Measurements from ENCODE around the gene OR7G1. TPM values are rescaled to one million over a fixed set of nuclear protein-coding genes. Genes with fewer than 3 reads are reported as not detected.
A peak's percentile ranks its signal among the peaks of the same experiment; 100 is the strongest.

Gene OR7G1, protein sequence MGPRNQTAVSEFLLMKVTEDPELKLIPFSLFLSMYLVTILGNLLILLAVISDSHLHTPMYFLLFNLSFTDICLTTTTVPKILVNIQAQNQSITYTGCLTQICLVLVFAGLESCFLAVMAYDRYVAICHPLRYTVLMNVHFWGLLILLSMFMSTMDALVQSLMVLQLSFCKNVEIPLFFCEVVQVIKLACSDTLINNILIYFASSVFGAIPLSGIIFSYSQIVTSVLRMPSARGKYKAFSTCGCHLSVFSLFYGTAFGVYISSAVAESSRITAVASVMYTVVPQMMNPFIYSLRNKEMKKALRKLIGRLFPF
- not detected for polyA plus RNA-seq (2013, experiment 1 of 2; ENCODE audit: insufficient read length)
- not detected for polyA plus RNA-seq (2013, experiment 2 of 2; ENCODE audit: insufficient read length)

- no peak for DNase-seq
These were observed at the start of gene OR7G1 for GRCh38 chr19:9115307-9115813. Gene OR7G1 (minus strand): TSS chr19:9115763. CDS start chr19:9115763, 0 bp downstream.

GRCh38 chr19:9165261-9165660, 49.7 kb upstream of the OR7G1 start:
- DNase-seq, result no peak

- no peak for DNase-seq
These were observed 45.9 kb upstream of the OR7G1 start for GRCh38 chr19:9161427-9161826.

GRCh38 chr19:9159891-9160290, 44.3 kb upstream of the OR7G1 start:
- DNase-seq, result no peak

DNA sequence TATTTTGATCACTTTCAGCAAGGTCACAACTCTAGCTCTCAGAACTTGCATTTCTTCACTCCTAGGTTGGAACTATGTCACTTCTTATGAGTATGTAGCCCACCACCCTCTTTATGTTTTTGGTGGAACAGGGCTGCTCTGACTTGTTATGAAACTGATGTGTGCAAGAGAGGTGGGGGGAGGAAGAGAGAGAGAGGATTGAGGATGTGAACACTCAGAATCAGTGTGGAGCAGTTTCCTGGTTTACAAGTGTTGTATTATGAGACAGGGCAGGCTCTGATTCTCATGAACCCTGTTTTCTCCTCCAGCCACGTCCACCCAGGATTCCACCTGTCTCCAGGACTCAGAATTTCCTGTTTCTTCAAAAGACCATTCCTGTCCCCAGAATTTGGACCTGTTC, 40.7 kb upstream of the OR7G1 start:
- no peak for DNase-seq

- DNase-seq, result no peak
These were observed 40.0 kb upstream of the OR7G1 start for GRCh38 chr19:9155591-9155990.

GRCh38 chr19:9151367-9151766, 35.8 kb upstream of the OR7G1 start:
- no peak for DNase-seq

DNA sequence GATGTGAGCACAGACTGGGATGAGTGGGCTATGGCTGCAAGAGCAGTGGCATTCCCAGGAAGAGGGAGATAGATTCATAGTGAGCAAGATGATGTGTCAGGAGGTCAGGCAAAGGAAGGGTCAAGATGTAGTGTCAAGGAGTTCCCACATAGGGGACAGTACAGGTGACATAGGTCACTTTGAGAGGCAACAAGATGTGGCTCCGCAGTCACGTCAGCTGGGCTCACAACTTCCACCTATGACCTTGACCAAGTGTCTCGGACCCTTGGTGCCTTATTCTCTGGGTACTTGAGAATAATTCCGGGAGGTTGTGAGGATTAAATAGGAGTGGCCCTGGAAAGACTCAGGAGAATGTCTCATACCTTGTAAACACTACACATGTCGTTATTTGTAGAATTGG, 35.1 kb upstream of the OR7G1 start:
- no peak for DNase-seq

DNA sequence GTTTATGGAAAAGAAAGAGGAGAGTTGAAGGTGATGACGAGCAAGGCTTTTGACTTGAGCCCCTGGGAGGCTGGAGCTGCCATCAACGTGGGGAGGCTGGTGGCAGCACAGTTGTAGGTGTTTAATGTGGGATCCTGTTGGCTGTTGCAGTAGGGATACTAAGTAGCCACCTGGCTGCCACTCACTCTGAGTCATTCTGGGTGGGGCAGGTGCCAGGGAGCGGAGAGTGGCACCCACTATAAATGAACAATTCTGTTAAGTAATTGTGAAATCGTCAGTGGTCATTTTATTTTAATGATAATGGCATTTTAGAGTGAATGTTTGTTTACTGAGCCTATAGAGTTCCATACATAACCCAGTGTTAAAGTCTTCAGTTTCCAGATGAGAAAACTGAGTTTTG, 34.4 kb upstream of the OR7G1 start:
- no peak for DNase-seq

DNA sequence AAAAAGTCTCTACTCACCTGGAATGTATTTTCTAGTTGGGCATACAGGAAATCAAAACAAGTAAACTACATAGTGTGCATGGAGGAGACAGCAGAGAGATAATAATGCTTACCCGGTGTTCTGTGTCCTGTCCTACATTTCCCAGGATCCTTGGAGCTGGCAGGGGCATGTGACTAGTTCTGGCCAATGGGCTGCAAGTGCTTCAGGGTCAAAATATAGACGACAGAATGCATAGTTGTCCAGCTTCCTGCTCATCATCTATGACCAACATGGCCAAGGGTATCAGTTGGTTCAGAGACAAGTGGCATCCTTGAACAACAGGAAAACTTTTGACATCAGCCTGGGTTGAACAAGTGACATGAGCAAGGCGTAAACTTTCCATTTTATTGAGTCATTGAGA, 33.1 kb upstream of the OR7G1 start:
- no peak for DNase-seq

GRCh38 chr19:9146882-9147281, 31.3 kb upstream of the OR7G1 start:
- no peak for DNase-seq

DNA sequence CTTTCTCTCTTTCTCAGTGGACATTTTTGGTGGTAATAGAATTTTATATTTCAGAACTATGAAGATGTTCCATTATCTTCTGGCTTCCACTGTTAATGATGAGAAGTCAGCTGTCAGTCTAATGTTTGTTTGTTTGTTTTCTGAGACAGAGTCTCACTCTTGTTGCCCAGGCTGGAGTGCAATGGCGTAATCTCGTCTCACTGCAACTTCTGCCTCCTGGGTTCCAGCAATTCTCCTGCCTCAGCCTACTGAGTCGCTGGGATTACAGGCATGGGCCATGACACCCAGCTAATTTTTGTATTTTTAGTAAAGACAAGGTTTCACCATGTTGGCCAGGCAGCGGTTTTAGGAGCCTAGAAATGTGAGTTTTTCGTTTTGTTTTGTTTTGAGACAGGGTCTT, 29.4 kb upstream of the OR7G1 start:
- DNase-seq, result peak; percentile 2

GRCh38 chr19:9140159-9140874, 24.8 kb upstream of the OR7G1 start, which contains the start of gene ZNF317:
Gene ZNF317 (plus strand): TSS chr19:9140397. CDS start chr19:9156017, 15,620 bp downstream.
- peak; percentile 94 for DNase-seq

- no peak for DNase-seq
These were observed 24.1 kb upstream of the OR7G1 start for GRCh38 chr19:9139609-9140158.

DNA sequence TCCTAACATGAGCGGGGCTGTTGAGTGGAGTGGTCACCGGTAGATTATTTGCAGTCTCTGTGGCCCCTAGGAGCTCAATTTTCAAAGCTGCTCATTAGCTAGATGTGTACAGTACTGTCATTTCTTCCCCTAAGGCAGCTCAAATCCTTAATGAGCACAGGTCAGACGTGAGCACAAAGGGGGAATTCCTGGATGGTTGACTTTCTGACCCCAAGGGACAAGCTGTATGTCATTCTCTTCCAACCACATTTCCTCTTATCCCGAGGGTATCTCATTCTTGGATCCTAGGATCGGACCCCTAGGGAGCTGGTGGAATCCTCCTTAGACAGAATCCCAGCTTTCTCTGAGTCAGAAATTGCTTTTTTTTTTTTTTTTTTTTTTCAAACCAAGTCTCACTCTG, 16.9 kb upstream of the OR7G1 start:
- DNase-seq, result no peak

- DNase-seq, result no peak
These were observed 15.4 kb upstream of the OR7G1 start for GRCh38 chr19:9130965-9131364.

DNA sequence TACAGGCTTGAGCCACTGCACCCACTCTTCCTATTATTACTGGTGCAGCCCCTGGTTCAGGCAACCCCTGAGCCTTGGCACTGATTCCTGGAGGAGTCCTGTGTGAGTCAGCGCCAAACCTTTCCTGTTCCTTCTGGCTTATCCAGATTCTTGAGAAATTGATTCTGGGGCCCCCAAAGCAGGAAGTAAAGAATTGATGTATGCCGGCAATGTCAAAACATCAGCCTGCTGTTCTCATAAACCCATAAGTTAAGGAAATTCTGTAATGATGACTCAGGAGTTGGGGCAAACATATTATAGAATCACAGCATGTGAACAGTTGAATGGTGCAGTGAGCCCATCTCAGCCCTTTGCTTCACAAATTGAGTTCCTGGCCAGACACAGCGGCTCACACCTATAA, 12.6 kb upstream of the OR7G1 start:
- DNase-seq, result no peak

DNA sequence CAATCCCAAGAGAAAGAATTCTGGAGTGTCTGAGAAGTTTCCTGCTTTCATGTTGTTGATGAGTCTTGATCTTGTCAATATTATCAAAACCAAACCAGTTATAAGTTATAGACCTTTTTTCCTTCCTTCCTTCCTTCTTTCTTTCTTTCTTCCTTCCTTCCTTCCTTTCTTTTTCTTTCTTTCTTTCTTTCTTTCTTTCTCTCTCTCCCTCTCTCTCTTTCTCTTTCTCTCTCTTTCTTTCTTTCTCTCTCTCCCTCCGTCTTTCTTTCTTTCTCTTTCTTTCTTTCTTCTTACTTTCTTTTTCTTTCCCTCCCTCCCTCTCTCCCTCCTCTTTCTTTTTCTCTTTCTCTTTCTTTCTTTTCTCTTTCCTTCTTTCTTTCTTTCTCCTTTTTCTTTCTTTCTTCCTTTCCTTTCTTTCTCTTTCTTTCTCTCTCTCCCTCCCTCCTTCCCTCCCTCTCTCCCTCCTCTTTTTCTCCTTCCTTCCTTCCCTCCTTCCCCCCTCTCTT, 11.4 kb upstream of the OR7G1 start, which contains the start of gene OR7G3:
Gene OR7G3 (minus strand): TSS at position 51 of the 506 bp plus-strand sequence. CDS start 0 bp downstream, at position 51.
- DNase-seq, result no peak

GRCh38 chr19:9116547-9116946, 984 bp upstream of the OR7G1 start:
- no peak for DNase-seq

GRCh38 chr19:9109959-9110358, 5.6 kb downstream of the OR7G1 start:
- DNase-seq, result no peak

DNA sequence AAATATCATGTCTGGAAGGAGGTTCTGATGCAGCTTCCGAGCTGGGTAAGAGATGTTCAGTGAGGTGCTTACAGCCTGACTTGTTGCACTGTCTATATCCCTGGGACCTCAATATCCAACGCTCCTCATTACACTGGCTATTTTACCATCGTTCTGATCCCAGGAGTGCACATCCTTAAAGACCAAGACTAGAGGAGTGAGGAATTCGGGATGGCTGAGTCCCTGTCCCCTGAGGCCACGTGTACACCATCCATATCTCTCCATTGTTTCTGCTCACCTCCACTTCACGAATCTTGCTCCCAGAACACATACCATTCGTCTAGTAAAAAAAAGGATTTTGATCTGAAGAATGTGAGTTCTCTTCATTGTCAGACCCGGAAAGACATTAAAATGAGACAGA, 8.2 kb downstream of the OR7G1 start, which contains the start of gene OR7G2:
Gene OR7G2 (minus strand): TSS at position 101 of the 400 bp plus-strand sequence. CDS start 4,232 bp downstream, outside the sequence.
- DNase-seq, result no peak

- no peak for DNase-seq
These were observed 28.8 kb downstream of the OR7G1 start, which contains the start of gene OR1M1 for GRCh38 chr19:9086761-9087160. Gene OR1M1 (plus strand): TSS chr19:9087061. CDS start chr19:9093245, 6,184 bp downstream.

- DNase-seq, result no peak
These were observed 36.9 kb downstream of the OR7G1 start for GRCh38 chr19:9078651-9079050.
